Loucy (cell line): ENCODE data around the gene CFAP119.

Experiments
- H2AFZ ChIP-seq: fragments of 200-600 bp; sonication (generic); 2 replicates; pipeline ENCODE4 v1.6.0; 2016; ENCODE audit warnings: antibody characterized with exemption, mild to moderate bottlenecking, low read length, moderate library complexity
- H3F3A ChIP-seq: fragments of 200-600 bp; 2 replicates; pipeline ENCODE4 v1.6.0; 2016; ENCODE audit warnings: antibody characterized with exemption, low read depth, mild to moderate bottlenecking
- H3K27me3 ChIP-seq: fragments of 200-600 bp; sonication (generic); 2 replicates; pipeline ENCODE4 v1.6.1; 2014; ENCODE audit warnings: low read length, mild to moderate bottlenecking; ENCODE audit not compliant: insufficient read depth, poor library complexity, severe bottlenecking
- H3K36me3 ChIP-seq: fragments of 200-600 bp; sonication (generic); 2 replicates; pipeline ENCODE4 v1.6.1; 2016; ENCODE audit warnings: low read length; ENCODE audit not compliant: insufficient read depth
- H3K4me1 ChIP-seq: fragments of 200-600 bp; sonication (generic); 2 replicates; pipeline ENCODE4 v1.5.1; 2014; ENCODE audit warnings: low read length, mild to moderate bottlenecking; ENCODE audit not compliant: insufficient read depth, poor library complexity, severe bottlenecking
- H3K4me2 ChIP-seq: fragments of 200-600 bp; sonication (generic); 2 replicates; pipeline ENCODE4 v1.6.0; 2014; ENCODE audit warnings: antibody characterized with exemption, low read length, low read depth, mild to moderate bottlenecking; ENCODE audit not compliant: poor library complexity, severe bottlenecking
- H3K4me3 ChIP-seq: fragments of 200-600 bp; sonication (generic); 2 replicates; pipeline ENCODE4 v1.5.1; 2014; ENCODE audit warnings: low read length, mild to moderate bottlenecking, mixed read lengths; ENCODE audit not compliant: poor library complexity, severe bottlenecking
- H3K79me2 ChIP-seq: fragments of 200-600 bp; sonication (generic); 2 replicates; pipeline ENCODE4 v1.6.1; 2014; ENCODE audit warnings: low read length; ENCODE audit not compliant: insufficient read depth
- H3K9ac ChIP-seq: fragments of 200-600 bp; sonication (generic); 2 replicates; pipeline ENCODE4 v1.6.0; 2014; ENCODE audit warnings: mild to moderate bottlenecking, low read depth, low read length, moderate library complexity; ENCODE audit not compliant: poor library complexity, severe bottlenecking
- H3K9me2 ChIP-seq: fragments of 200-600 bp; sonication (generic); replicated peaks from 2 replicates; pipeline ENCODE4 v1.6.1; 2016; ENCODE audit warnings: low read depth, low read length, mixed read lengths
- H3K9me3 ChIP-seq: fragments of 200-600 bp; sonication (generic); 2 replicates; pipeline ENCODE4 v1.6.1; 2014; ENCODE audit warnings: mild to moderate bottlenecking, antibody characterized with exemption, low read length, low read depth; ENCODE audit not compliant: insufficient read depth
- H4K20me1 ChIP-seq: fragments of 200-600 bp; sonication (generic); 2 replicates; pipeline ENCODE4 v1.6.0; 2014; ENCODE audit warnings: antibody characterized with exemption, low read length, mild to moderate bottlenecking; ENCODE audit not compliant: insufficient read depth, poor library complexity, severe bottlenecking
- EZH2phosphoT487 ChIP-seq: fragments of 200-600 bp; IDR thresholded peaks from 2 replicates; pipeline ENCODE4 v1.6.1; 2018; ENCODE audit warnings: antibody characterized with exemption, mild to moderate bottlenecking, moderate library complexity, borderline replicate concordance
- TF ChIP-seq, protein P1 (sequence below): fragments of 200-600 bp; sonication (generic); conservative IDR thresholded peaks from 2 replicates; pipeline ENCODE4 v1.5.1; 2014; ENCODE audit warnings: mild to moderate bottlenecking, antibody characterized with exemption, low read length

The CFAP119 gene

DNA sequence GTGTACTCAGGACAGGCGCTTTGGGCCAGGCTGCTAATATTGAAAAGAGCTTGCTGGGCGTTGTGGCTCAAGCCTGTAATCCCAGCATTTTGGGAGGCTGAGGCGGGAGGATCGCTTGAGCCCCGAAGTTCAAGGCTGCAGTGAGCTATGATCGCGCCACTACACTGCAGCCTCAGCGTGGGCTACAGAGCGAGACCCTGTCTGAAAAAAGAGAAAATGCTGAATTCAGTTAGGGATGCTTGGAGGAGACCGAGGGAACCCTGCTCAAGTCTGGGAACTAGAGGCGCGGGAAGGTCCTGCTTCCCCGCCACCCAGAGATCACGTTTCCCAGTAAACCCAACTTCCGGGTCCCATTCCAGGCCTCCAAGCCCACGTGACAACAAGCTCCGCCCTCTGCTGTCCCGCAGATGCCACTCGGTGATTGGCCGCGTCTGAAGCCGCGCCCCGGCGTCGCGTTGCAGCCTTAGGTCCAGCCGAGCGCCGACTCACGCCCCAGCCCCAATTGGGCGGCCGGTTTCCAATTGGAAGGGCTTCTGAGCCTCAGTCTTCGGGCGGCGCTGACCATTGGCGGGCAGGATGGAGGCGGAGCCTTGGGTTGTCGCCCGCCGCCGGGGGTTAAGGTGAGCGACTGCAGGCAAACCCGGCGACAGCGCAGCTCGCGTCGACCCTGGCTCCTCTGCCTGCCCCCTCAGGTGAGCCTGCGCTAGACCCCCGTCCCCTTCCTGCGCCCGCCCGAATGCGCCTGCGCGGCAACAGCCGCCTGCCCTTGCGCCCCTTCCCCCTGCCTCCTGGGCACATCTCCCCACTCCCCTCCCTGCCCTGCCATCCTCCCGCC is 13.8 kb downstream of the CFAP119 start, which contains the start of gene PHKG2:
Gene PHKG2 (plus strand): TSS at position 627 of the 835 bp plus-strand sequence. CDS start 396 bp downstream, outside the sequence.
- Histone ChIP-seq H3K4me1 (peaks cover 20% of the 10 kb centered on the region), H3K9me2 (no peaks in the 10 kb centered on the region), H3K4me2 (peak within 1 kb of the TSS; percentile 83), H3K9ac (peak within 1 kb of the TSS; percentile 79), H3K27me3 (no peaks in the 10 kb centered on the region), H4K20me1 (peaks cover 4% of the 10 kb centered on the region), H2AFZ (peak within 1 kb of the TSS; percentile 87), H3K9me3 (no peaks in the 10 kb centered on the region), H3K4me3 (peak within 1 kb of the TSS; percentile 77), H3K36me3 (peaks cover 10% of the 10 kb centered on the region; the same call in 1 of the 2 replicates), H3F3A (no peaks in the 10 kb centered on the region), H3K79me2 (peaks cover 31% of the 10 kb centered on the region)
- TF ChIP-seq EZH2phosphoT487, result no peak
- TF ChIP-seq, protein P1, sequence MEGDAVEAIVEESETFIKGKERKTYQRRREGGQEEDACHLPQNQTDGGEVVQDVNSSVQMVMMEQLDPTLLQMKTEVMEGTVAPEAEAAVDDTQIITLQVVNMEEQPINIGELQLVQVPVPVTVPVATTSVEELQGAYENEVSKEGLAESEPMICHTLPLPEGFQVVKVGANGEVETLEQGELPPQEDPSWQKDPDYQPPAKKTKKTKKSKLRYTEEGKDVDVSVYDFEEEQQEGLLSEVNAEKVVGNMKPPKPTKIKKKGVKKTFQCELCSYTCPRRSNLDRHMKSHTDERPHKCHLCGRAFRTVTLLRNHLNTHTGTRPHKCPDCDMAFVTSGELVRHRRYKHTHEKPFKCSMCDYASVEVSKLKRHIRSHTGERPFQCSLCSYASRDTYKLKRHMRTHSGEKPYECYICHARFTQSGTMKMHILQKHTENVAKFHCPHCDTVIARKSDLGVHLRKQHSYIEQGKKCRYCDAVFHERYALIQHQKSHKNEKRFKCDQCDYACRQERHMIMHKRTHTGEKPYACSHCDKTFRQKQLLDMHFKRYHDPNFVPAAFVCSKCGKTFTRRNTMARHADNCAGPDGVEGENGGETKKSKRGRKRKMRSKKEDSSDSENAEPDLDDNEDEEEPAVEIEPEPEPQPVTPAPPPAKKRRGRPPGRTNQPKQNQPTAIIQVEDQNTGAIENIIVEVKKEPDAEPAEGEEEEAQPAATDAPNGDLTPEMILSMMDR, result no peak

DNA sequence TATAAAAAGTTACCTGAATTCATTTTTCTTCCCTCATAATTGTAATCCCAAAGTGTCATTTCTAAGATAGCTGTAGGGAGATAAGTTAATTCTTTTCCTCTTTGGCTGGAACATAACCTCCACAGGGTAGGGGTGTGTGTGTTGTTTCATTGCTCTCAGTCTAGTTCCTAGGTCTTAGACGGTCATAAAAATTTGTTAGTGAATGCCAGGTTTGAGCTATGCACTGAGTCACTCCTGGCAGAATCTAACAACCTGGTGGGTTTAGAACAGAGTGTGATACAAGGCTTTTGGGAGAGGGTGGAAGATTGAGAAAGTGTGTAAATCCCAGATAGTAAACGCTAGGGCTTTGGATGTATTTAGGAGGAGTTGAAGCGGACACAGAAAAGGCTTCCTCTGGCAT is 14.5 kb downstream of the CFAP119 start:
- no peaks in the 10 kb centered on the region for H3F3A ChIP-seq
- H3K79me2 ChIP-seq, result peaks cover 31% of the 10 kb centered on the region
- H3K27me3 ChIP-seq, result no peaks in the 10 kb centered on the region
- H3K9ac ChIP-seq, result peak overlapping the region; percentile 79
- peak overlapping the region; percentile 77 for H3K4me3 ChIP-seq
- peak overlapping the region; percentile 87; the same call in 1 of the 2 replicates for H2AFZ ChIP-seq
- H3K4me2 ChIP-seq, result peak overlapping the region; percentile 83
- TF ChIP-seq, protein P1, result no peak
- TF ChIP-seq EZH2phosphoT487, result no peak
- peaks cover 20% of the 10 kb centered on the region for H3K4me1 ChIP-seq
- H3K9me2 ChIP-seq, result no peaks in the 10 kb centered on the region
- H3K9me3 ChIP-seq, result no peaks in the 10 kb centered on the region
- H3K36me3 ChIP-seq, result peaks cover 9% of the 10 kb centered on the region; the same call in 1 of the 2 replicates
- H4K20me1 ChIP-seq, result peaks cover 4% of the 10 kb centered on the region

DNA sequence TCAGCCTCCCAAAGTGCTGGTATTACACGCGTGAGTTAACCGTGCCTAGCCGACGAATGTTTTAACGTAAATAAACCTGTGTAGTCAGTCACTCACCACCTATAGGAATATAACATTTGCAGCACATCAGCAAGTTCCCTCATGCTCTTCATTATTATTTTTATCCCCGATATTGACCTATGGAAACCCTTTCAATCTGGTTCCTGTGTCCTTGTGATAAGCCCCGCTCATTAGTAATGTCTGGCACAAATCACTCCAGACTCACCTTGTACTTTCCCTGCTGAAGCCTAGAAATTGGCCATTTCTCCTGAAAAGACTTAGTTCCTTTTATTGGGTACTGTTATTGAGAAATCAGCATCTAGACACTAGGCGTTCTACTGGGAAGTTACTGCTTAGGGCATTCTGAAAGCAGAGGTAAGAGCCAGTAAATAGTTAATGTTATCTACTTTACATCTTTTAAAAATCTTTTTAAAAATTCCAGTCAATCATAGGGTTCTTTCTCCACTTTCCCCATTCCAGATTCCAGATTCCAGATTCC is 15.2 kb downstream of the CFAP119 start:
- Histone ChIP-seq H3F3A (no peaks in the 10 kb centered on the region), H2AFZ (no peak overlapping the region), H3K9me2 (no peaks in the 10 kb centered on the region), H4K20me1 (peaks cover 4% of the 10 kb centered on the region), H3K4me2 (no peak overlapping the region), H3K4me1 (peaks cover 20% of the 10 kb centered on the region), H3K9me3 (no peaks in the 10 kb centered on the region), H3K4me3 (no peak overlapping the region), H3K27me3 (no peaks in the 10 kb centered on the region), H3K9ac (no peak overlapping the region), H3K79me2 (peaks cover 31% of the 10 kb centered on the region), H3K36me3 (peaks cover 9% of the 10 kb centered on the region; the same call in 1 of the 2 replicates)
- TF ChIP-seq, protein P1, result no peak
- TF ChIP-seq EZH2phosphoT487, result no peak
